CD4-positive, alpha-beta T cell (primary cell): ENCODE measurements around the gene MCC. TPM values are rescaled to one million over a fixed set of nuclear protein-coding genes. Genes with fewer than 3 reads are reported as not detected.

Experiments
- ATAC-seq: fragments of 200-7000 bp; cut with Tn5 transposase; one replicate; pipeline ENCODE4 v1.10.0; 2022; ENCODE audit warnings: mild to moderate bottlenecking; ENCODE audit not compliant: poor library complexity
- CTCF ChIA-PET: fragments of 350-600 bp; sonication (Branson Sonifier 250); formaldehyde crosslinking; loops from one replicate; lab custom pipeline; 2021; ENCODE audit warnings: antibody characterized with exemption, inconsistent platforms; lab: Charles Lee
- POLR2A ChIA-PET: fragments of 350-600 bp; sonication (Branson Sonifier 250); formaldehyde crosslinking; loops from one replicate; lab custom pipeline; 2021; ENCODE audit warnings: antibody characterized with exemption, inconsistent platforms; lab: Charles Lee
- DNase-seq, 14 experiments: peaks; one replicate each; pipeline ENCODE4 v3.0.0-alpha.2; 2013 to 2020; ENCODE audit warnings: mixed read lengths in 2 of 14
- H3K27ac ChIP-seq, 2 donors: one replicate each; pipeline versions ENCODE4 v1.5.1 to v1.7.0; 2013; ENCODE audit warnings: low read length in 2 of 2, low read depth in 1 of 2, mild to moderate bottlenecking in 1 of 2
- H3K27me3 ChIP-seq, 2 experiments: 1 replicate in 1 of 2; 2 replicates in 1 of 2; pipeline versions ENCODE4 v1.6.1 to v1.7.0; 2013; ENCODE audit warnings: low read length in 2 of 2, control low read depth in 1 of 2, mild to moderate bottlenecking in 1 of 2, moderate library complexity in 1 of 2; ENCODE audit not compliant: insufficient read depth in 2 of 2, control insufficient read depth in 1 of 2
- H3K36me3 ChIP-seq: one replicate; pipeline ENCODE4 v1.6.1; 2013; ENCODE audit warnings: low read length, control low read depth; ENCODE audit not compliant: insufficient read depth
- H3K4me1 ChIP-seq: one replicate; pipeline ENCODE4 v1.6.1; 2013; ENCODE audit warnings: low read length, control low read depth; ENCODE audit not compliant: insufficient read depth
- H3K4me3 ChIP-seq: one replicate; pipeline ENCODE4 v1.5.1; 2013; ENCODE audit warnings: mild to moderate bottlenecking, low read length, moderate library complexity
- H3K9me3 ChIP-seq, 2 experiments: 1 replicate in 1 of 2; 2 replicates in 1 of 2; pipeline versions ENCODE4 v1.6.1 to v1.7.0; 2013; ENCODE audit warnings: low read length in 2 of 2, mild to moderate bottlenecking in 2 of 2, control low read depth in 1 of 2, moderate library complexity in 1 of 2; ENCODE audit not compliant: control insufficient read depth in 1 of 2, insufficient read depth in 1 of 2
- H3K27ac Mint-ChIP-seq: one replicate; pipeline ENCODE4 v1.8.0; 2020; ENCODE audit warnings: mixed read lengths
- H3K27me3 Mint-ChIP-seq: one replicate; pipeline ENCODE4 v1.8.0; 2021; ENCODE audit warnings: mixed read lengths
- H3K36me3 Mint-ChIP-seq: one replicate; pipeline ENCODE4 v1.8.0; 2021; ENCODE audit warnings: low read depth, mixed read lengths
- H3K4me1 Mint-ChIP-seq: one replicate; pipeline ENCODE4 v1.8.0; 2021; ENCODE audit warnings: low read depth, mixed read lengths
- H3K4me3 Mint-ChIP-seq: one replicate; pipeline ENCODE4 v1.8.0; 2020; ENCODE audit warnings: mild to moderate bottlenecking, mixed read lengths
- H3K9me3 Mint-ChIP-seq: one replicate; pipeline ENCODE4 v1.8.0; 2020; ENCODE audit warnings: mixed read lengths
- intact Hi-C, 2 experiments: fragments of 100-400 bp; cut with DNase I in 1 of 2; cut with micrococcal nuclease in 1 of 2; formaldehyde crosslinking; loops; one replicate each; pipeline versions ENCODE4 v1.15.1 to v1.9.0; 2023 to 2025; cut with DNase I, micrococcal nuclease
- total RNA-seq, 174 experiments: library from RNA in 2 of 174; stranded (reverse) in 2 of 174; gene quantifications; one replicate each; pipeline ENCODE4 v1.2.3 and lab custom pipeline; 2021 to 2026
- TF ChIP-seq, protein P1 (sequence below): fragments of 200-600 bp; IDR thresholded peaks from one replicate; pipeline ENCODE4 v1.8.0; 2022; ENCODE audit warnings: antibody characterized with exemption, mild to moderate bottlenecking

The MCC gene
- total RNA-seq, 2 experiments from 2014 or later: 3.2 to 3.3 TPM

DNA sequence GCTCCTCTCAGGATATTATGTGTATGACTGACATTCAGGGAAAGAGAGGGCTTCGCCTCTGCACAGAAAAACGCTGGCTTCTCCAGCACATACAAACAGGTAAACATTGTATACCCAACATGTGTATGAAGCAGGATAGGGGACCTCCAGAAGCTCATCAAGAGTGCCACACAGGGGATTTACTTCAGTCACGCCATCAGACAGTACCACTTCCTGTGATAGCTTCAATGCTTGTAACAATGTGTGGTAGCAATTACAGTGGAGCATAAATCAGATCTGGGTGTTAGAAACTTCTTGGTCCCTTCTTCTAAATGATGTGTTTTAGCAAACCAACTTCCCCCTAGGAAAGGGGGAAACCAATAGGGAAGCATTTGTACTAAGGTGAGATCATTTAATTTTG, 214.3 kb downstream of the MCC start:
- peaks cover 23% of the 10 kb centered on the region for H3K4me1 Mint-ChIP-seq
- peak; percentile 34 for ATAC-seq
- no peaks in the 10 kb centered on the region for H3K9me3 ChIP-seq
- intact Hi-C loops: no loop called here
- no peaks in the 10 kb centered on the region for H3K27me3 ChIP-seq
- ChIA-PET POLR2A (interaction anchor here (0.9 kb wide), 1 partner anchor 253 kb away, joined by 3 read pairs; no protein-coding TSS in a partner anchor), CTCF (no interaction called here)
- peak in 3 of 14 experiments; percentile 15 to 21 (median 21) for DNase-seq
- H3K4me3 ChIP-seq: no peak overlapping the region
- H3K27ac ChIP-seq: no peak overlapping the region
- no peaks in the 10 kb centered on the region for H3K36me3 Mint-ChIP-seq
- no peaks in the 10 kb centered on the region for H3K9me3 Mint-ChIP-seq
- no peak overlapping the region for H3K4me3 Mint-ChIP-seq
- TF ChIP-seq, protein P1, sequence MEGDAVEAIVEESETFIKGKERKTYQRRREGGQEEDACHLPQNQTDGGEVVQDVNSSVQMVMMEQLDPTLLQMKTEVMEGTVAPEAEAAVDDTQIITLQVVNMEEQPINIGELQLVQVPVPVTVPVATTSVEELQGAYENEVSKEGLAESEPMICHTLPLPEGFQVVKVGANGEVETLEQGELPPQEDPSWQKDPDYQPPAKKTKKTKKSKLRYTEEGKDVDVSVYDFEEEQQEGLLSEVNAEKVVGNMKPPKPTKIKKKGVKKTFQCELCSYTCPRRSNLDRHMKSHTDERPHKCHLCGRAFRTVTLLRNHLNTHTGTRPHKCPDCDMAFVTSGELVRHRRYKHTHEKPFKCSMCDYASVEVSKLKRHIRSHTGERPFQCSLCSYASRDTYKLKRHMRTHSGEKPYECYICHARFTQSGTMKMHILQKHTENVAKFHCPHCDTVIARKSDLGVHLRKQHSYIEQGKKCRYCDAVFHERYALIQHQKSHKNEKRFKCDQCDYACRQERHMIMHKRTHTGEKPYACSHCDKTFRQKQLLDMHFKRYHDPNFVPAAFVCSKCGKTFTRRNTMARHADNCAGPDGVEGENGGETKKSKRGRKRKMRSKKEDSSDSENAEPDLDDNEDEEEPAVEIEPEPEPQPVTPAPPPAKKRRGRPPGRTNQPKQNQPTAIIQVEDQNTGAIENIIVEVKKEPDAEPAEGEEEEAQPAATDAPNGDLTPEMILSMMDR: no peak
- H3K4me1 ChIP-seq: no peaks in the 10 kb centered on the region
- H3K36me3 ChIP-seq: no peaks in the 10 kb centered on the region
- no peaks in the 10 kb centered on the region for H3K27me3 Mint-ChIP-seq
- H3K27ac Mint-ChIP-seq: no peak overlapping the region

DNA sequence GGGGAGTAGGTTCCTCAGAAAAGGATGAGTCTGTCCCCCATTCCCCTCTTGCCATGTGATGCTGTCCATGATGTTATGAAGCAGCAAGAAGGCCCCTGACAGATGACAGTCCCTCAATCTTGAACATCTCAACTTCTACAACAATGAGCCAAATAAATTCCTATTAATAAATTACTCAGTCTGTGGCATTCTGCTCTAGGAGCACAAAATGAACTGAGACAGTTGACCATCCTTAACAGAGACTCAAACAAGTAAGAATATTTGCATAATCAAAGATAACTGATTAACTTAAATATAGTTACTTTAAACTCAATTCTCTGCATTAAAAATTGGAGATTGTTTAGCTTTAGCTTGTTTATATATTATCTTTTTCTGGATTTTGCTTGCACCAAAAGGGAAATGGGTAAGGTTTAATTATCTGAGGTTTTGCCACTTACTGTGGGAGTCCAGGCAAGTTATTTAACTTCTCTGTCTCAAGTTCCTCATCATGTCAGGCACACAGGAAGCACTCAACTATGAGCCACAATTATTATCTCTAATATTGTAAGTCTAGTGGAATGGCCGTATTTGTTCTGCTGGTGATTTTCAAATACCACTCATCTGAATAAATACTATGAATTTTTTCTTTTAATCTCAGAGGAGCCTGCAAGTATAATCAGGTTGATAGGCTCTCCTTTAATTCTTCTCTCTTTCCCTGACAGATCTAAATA, 216.4 kb downstream of the MCC start:
- ATAC-seq (no peak), DNase-seq (no peak)
- Histone ChIP-seq H3K27me3 (no peaks in the 10 kb centered on the region), H3K9me3 (no peaks in the 10 kb centered on the region), H3K4me3 (no peak overlapping the region), H3K4me1 (no peaks in the 10 kb centered on the region), H3K27ac (no peak overlapping the region), H3K36me3 (no peaks in the 10 kb centered on the region)
- ChIA-PET POLR2A (interaction anchor here (0.6 to 0.9 kb wide), 2 partner anchors 34 to 249 kb away, joined by 3 to 5 read pairs; no protein-coding TSS in a partner anchor), CTCF (no interaction called here)
- H3K36me3 Mint-ChIP-seq: no peaks in the 10 kb centered on the region
- intact Hi-C loops: no loop called here
- TF ChIP-seq, protein P1: no peak
- peaks cover 26% of the 10 kb centered on the region for H3K4me1 Mint-ChIP-seq
- no peaks in the 10 kb centered on the region for H3K27me3 Mint-ChIP-seq
- no peak overlapping the region for H3K4me3 Mint-ChIP-seq
- no peaks in the 10 kb centered on the region for H3K9me3 Mint-ChIP-seq
- H3K27ac Mint-ChIP-seq: no peak overlapping the region

DNA sequence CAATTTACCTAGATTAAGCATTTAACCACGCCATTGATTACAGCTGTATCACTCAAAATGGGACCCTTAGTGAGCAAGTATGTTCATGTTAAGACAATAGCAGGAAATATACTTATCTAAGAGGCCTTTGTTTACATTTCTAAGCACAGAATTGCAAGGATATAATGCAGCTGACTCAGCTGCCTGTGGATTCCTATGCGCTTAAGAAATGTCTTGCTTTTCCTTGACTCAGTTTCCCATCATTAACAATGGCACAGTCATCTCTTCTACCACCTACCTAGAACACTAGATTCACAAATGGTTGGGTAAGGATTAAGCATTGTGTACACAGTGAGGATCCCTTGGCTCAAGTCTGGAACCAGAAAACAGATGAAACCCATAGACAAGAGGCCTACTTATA, 217.2 kb downstream of the MCC start:
- Mint-ChIP-seq H3K36me3 (no peaks in the 10 kb centered on the region), H3K27me3 (no peaks in the 10 kb centered on the region), H3K9me3 (no peaks in the 10 kb centered on the region), H3K4me1 (peaks cover 26% of the 10 kb centered on the region), H3K27ac (no peak overlapping the region), H3K4me3 (no peak overlapping the region)
- Histone ChIP-seq H3K4me3 (no peak overlapping the region), H3K4me1 (no peaks in the 10 kb centered on the region), H3K9me3 (no peaks in the 10 kb centered on the region), H3K36me3 (no peaks in the 10 kb centered on the region), H3K27me3 (no peaks in the 10 kb centered on the region), H3K27ac (no peak overlapping the region)
- POLR2A ChIA-PET: no interaction called here
- ATAC-seq (no peak), DNase-seq (no peak)
- TF ChIP-seq, protein P1: no peak
- intact Hi-C loops: no loop called here
- CTCF ChIA-PET: no interaction called here
